GM23338 (cell line): ENCODE measurements around the gene CPEB3.

Experiments
- CTCF ChIP-seq, 2 experiments: fragments of 200-600 bp in 1 of 2; sonication (generic) in 1 of 2; conservative IDR thresholded peaks; 2 replicates each; pipeline versions ENCODE4 v1.5.1 to v1.6.1; 2016 to 2017; ENCODE audit warnings: antibody characterized with exemption in 2 of 2, low read depth in 2 of 2, mild to moderate bottlenecking in 2 of 2, moderate library complexity in 1 of 2
- EZH2 ChIP-seq: fragments of 200-600 bp; sonication (generic); IDR thresholded peaks from one replicate; pipeline ENCODE4 v1.8.0; 2017; ENCODE audit warnings: antibody characterized with exemption, mild to moderate bottlenecking, low read depth; ENCODE audit not compliant: unreplicated experiment
- EZH2phosphoT487 ChIP-seq: fragments of 200-600 bp; sonication (generic); IDR thresholded peaks from one replicate; pipeline ENCODE4 v1.8.1; 2018; ENCODE audit warnings: antibody characterized with exemption; ENCODE audit not compliant: unreplicated experiment
- POLR2AphosphoS5 ChIP-seq: IDR thresholded peaks from 2 replicates; pipeline ENCODE4 v1.6.1; 2016; ENCODE audit warnings: antibody characterized with exemption, low read depth
- ZNF114 ChIP-seq: fragments of 250-450 bp; sonication (Bioruptor Pico); IDR thresholded peaks from 2 replicates; pipeline ENCODE4 v1.5.0; 2020; ENCODE audit warnings: mild to moderate bottlenecking, moderate library complexity

GRCh38 chr10:92164036-92164696 lies 126.7 kb downstream of the CPEB3 start:
- TF ChIP-seq CTCF (conservative IDR thresholded peaks at IDR 0.05; ENCODE audit: low read depth in 2 of 2) (no peak), POLR2AphosphoS5 (no peak), EZH2phosphoT487 (no peak), EZH2 (no peak), ZNF114 (CRISPR knock-in tag) (no peak)
